Effector CD8-positive, alpha-beta T cell (primary cell): ENCODE results near the gene MEIOSIN.

Experiments
- DNase-seq: peaks from one replicate; lab custom pipeline; 2025; lab: John Stamatoyannopoulos, UW

Gene MEIOSIN

DNA sequence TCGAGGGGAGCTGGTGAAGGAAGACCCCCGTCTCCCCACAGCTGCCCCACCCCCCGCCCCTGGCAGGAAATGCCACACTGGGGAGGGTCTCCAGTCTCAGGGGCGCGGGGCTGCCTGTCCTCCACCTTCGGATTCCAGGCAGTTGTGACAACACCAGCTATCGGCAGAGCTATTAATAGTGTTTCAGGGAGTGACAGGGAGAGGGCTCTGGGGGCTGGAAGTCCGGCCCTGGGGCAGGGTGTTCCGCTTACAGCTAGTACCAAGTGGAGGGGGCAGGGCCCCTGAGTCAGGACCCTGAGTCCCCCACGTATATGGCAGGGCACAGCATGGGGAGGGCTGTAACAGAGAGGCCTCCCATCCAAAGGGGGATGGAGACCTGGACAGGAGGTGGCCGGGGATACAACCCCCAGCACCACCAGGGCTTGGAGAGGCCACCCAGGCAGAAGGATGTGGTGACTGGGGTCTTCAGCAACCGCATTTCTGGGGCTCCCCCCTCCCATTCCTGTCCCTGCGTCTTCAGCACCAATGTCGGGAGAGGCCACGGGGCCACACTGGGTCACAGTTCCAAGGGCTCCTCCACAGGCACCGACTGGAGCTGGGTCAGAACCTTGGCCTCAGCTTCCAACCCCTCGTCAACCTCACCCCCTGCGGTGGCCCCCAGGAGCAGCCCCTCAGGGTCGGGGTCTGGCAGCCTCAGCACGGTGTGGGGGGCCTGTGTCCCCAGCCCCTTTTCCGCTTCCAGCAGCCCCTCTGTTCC is 31.9 kb downstream of the MEIOSIN start:
- no peak for DNase-seq

GRCh38 chr19:45765702-45766295 is 32.6 kb downstream of the MEIOSIN start:
- no peak for DNase-seq

DNA sequence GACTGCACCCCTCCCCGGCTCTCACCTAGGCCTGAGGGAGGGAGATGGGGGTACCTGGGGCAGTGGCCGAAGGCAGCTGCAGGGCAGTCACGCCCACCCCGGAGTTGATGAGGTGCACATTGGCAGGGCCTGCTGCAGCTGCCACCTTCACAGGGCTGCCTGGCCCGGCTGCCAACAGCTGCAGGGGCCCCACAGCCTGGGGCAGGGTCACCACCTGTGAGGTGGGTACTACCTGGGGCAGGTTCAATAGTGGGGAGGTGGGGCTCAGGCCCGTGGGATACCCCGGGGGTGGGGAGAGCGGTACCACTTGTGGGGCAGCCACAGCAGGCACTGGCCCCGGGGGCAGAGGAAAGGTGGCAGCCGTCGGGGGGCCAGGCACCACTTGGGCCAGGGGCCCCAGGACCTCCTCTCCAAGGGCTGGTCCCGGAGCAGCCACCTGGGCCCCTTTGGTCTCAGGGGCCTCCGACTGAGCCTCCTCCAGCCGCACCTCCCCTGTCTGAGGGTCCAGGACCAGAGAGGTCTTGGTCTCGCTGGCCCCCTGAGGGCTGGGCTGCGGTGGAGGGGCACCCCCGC is 33.1 kb downstream of the MEIOSIN start:
- DNase-seq, result no peak

GRCh38 chr19:45766869-45767346 is 33.7 kb downstream of the MEIOSIN start:
- DNase-seq, result no peak

DNA sequence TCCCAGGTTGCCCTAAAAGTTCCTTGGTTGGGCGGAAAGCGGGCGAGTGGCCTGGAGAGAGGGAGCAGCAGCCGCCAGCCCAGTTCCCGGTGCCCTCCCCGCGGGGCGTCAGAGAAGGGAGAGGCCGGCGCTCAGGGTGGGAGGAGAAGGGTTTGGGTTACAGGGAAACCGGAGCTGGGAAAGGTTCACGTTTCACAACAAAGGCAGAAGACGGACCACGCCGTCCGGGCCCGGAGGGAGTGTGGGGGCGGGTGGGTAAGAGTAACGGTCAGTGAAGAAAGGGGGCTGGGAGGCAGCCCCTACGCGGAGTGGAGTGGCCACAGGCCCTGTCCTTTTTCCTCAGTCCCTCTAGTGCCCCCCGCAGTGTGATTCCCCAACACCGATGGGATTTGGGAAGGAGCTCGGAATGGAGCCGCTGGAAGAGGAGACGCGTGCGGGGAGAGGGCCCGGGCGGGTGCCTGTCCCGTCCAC is 34.2 kb downstream of the MEIOSIN start:
- DNase-seq, result no peak

DNA sequence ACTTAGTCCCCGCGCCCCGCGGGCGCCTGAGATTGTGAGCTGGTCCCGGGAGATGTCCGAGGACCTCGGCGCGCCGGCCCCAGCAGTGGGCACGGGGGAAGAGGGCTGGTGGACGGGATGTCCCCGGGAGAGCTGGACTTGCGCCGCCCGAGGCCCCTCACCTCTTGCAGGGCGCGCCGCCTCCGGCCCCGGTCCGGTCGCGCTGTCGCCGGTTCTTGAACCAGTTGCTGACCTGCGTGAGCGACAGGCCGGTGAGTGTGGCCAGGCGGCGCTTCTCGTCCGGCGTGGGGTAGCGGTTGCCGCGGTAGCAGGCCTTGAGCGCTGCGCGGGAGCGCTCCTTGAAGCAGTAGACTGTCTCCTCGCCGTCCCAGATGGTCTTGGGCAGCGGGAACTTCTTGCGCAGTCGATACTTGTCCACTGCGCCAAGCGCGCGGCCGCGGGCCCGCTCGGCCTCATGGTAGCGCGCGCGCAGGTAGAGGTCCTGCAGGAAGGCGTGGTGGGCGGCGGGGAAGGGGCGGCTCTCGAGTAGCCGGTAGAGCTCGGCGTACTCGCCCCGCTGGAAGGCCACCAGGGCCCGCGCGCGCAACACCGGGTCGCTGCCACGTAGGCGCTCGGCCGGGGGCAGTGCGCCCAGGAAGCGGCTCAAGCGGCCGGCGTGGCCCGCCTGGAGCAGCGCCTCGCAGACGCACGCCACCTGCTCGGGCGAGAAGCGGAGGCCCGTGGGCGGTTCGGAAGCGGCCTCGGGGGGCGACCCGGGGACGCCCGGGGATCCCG is 34.8 kb downstream of the MEIOSIN start:
- no peak for DNase-seq

- DNase-seq, result no peak
These were observed 35.4 kb downstream of the MEIOSIN start for GRCh38 chr19:45768655-45768983.

- DNase-seq, result peak; percentile 88
These were observed 35.9 kb downstream of the MEIOSIN start, which contains the start of gene SIX5 for GRCh38 chr19:45768984-45769782. Gene SIX5, minus strand, starts transcription at chr19:45769252. Its CDS starts 408 bp downstream, at chr19:45768844.

DNA sequence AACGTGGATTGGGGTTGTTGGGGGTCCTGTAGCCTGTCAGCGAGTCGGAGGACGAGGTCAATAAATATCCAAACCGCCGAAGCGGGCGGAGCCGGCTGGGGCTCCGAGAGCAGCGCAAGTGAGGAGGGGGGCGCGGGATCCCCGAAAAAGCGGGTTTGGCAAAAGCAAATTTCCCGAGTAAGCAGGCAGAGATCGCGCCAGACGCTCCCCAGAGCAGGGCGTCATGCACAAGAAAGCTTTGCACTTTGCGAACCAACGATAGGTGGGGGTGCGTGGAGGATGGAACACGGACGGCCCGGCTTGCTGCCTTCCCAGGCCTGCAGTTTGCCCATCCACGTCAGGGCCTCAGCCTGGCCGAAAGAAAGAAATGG is 36.6 kb downstream of the MEIOSIN start:
- peak; percentile 57 for DNase-seq

GRCh38 chr19:45770192-45771101 is 37.2 kb downstream of the MEIOSIN start:
- DNase-seq, result peak; percentile 87

GRCh38 chr19:45771311-45771933 is 38.2 kb downstream of the MEIOSIN start:
- no peak for DNase-seq

- DNase-seq, result no peak
These were observed 39.0 kb downstream of the MEIOSIN start for GRCh38 chr19:45772130-45772840.

DNA sequence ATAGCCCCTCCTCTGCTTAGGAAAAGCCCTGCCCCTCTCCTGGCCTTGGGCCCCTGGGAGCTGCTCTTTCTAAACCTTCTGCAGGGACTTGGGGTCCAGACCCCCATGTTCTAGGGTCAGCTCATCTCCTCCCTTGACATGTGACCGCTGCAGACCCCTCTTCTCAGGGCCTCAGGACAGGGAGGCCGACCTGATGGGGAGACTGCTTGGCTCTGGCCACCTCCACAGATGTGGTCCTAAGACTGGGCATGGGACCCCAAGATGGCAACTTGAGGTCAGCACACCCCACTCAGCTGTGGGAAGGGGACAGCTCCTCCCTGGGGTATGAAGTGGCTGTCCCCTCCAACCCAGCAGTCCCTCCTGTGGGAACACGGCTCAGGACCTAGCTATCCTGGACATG is 39.7 kb downstream of the MEIOSIN start:
- no peak for DNase-seq

GRCh38 chr19:45773384-45773783 is 40.1 kb downstream of the MEIOSIN start:
- DNase-seq, result no peak

- no peak for DNase-seq
These were observed 41.5 kb downstream of the MEIOSIN start for GRCh38 chr19:45774765-45775164.

DNA sequence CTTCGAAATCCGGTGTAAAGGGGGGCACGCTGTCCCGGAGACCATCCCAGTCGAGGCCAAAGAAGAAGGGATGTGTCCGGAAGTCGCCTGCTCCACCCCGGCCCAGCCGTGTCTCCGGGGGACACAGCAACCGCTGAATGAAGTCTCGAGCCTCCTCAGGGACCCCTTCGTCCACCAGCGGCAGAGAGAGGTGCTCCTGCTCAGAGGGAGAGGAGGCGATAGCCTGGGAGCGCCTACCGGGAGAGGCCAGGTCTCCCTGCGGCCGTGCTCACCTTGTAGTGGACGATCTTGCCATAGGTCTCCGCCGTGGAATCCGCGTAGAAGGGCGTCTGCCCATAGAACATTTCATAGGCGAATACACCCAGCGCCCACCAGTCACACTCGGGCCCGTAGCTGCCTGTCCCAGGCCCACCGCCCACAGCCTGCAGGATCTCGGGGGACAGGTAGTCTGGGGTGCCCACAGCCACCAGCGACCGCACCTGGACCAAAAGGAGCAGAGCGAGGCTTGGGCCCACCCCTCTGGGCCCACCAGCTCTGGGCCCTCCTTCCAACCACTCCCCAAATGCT is 44.2 kb downstream of the MEIOSIN start:
- DNase-seq, result no peak

DNA sequence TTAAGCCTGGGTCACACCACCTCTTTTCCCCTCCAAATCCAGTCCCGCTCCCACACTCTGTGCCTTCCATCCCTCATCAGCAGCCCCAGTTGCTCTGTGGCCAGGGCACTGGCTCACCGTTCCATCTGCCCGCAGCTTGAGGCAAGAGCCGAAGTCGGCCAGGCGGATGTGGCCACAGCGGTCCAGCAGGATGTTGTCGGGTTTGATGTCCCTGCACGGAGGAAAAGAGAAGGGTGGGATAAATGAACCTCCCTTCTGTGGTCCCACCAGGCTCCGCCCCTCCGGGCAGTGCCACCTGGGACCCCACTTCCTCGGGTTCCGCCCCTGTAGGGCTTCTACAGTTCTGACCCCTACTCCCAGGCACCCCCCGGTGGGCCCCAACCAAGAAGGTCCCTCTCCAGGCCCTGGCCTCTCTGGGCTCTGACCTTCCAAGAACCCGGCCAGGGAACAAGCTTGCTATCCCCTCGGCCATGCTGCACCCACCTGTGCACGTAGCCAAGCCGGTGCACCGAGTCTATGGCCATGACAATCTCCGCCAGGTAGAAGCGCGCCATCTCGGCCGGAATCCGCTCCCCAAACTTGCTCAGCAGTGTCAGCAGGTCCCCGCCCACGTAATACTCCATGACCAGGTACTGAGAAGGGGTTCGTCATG is 44.9 kb downstream of the MEIOSIN start:
- DNase-seq, result no peak
